Measurements from ENCODE around the gene TRRAP. TPM values are rescaled to one million over a fixed set of nuclear protein-coding genes. Genes with fewer than 3 reads are reported as not detected.

The TRRAP gene
- total and polyA plus RNA-seq, 7 donors = 2.4 to 35.5 (median 18.9) TPM

DNA sequence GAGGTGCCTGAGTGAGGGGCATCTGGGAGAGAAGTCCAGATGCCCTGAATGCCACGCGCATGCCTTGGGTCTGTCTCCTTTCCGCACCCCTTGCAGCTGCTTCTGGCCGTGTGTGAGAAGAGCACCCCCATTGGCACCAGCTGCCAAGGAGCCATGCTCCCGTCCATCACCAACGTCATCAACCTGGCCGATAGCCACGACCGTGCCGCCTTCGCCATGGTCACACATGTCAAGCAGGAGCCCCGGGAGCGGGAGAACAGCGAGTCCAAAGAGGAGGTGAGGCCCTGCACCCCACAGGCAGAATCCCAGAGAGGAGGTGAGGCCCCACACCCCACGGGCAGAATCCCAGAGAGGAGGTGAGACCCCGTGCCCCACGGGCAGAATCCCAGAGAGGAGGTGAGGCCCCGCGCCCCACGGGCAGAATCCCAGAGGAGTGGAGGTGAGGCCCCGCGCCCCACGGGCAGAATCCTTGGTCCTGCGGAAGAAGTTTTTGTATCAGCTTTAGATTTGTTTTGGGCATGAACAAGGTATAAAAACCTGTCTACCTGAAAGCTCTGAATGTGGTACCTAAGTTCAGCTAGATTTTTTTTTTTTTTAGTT, 91.8 kb downstream of the TRRAP start:
- TF ChIP-seq EP300 (IDR thresholded peaks at IDR 0.05) = no peak
- intact Hi-C loops (cut with DNase I) = no loop called here
- no peak overlapping the region for H3K27ac ChIP-seq
- no peak overlapping the region for H3K4me3 ChIP-seq
- no peaks in the 10 kb centered on the region for H3K4me1 ChIP-seq
- H3K27me3 ChIP-seq = no peaks in the 10 kb centered on the region
- WGBS, 2 donors = 97% methylated on average over 24 of the region's 24 CpGs
- peaks cover 52 to 100% (median 90%) of the 10 kb centered on the region in 4 donors for H3K36me3 ChIP-seq
- no peaks in the 10 kb centered on the region for H3K9me3 ChIP-seq
- no peak for DNase-seq

DNA sequence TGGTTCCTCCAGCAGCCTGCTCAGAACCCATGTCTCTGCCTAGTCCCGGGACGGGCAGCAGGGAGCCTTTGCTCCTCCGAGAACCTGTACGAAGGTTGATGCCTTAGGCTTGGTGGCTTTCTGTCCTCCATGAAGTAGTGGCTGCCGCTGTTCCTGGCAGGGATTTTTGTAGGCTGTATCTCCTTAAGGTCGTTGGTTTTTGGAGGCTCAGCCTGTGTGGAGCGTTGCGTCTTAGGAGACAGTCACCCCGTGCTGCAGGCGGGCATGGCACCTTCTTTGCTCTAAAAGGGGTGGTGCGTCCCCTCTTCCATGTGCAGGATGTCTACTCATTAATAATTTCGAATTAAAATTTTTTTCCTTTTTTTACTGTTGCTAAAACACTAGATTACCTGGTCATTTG, 92.5 kb downstream of the TRRAP start:
- Histone ChIP-seq H3K27me3 (no peaks in the 10 kb centered on the region), H3K4me3 (no peak overlapping the region), H3K4me1 (no peaks in the 10 kb centered on the region), H3K27ac (no peak overlapping the region), H3K9me3 (no peaks in the 10 kb centered on the region), H3K36me3 (peaks cover 59 to 100% (median 87%) of the 10 kb centered on the region in 4 donors)
- DNase-seq = no peak
- intact Hi-C loops (cut with DNase I) = no loop called here
- 97% methylated on average over 12 of the region's 12 CpGs for WGBS, 2 donors
- TF ChIP-seq, protein P1, sequence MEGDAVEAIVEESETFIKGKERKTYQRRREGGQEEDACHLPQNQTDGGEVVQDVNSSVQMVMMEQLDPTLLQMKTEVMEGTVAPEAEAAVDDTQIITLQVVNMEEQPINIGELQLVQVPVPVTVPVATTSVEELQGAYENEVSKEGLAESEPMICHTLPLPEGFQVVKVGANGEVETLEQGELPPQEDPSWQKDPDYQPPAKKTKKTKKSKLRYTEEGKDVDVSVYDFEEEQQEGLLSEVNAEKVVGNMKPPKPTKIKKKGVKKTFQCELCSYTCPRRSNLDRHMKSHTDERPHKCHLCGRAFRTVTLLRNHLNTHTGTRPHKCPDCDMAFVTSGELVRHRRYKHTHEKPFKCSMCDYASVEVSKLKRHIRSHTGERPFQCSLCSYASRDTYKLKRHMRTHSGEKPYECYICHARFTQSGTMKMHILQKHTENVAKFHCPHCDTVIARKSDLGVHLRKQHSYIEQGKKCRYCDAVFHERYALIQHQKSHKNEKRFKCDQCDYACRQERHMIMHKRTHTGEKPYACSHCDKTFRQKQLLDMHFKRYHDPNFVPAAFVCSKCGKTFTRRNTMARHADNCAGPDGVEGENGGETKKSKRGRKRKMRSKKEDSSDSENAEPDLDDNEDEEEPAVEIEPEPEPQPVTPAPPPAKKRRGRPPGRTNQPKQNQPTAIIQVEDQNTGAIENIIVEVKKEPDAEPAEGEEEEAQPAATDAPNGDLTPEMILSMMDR (IDR thresholded peaks at IDR 0.05) = no peak
- no peak for TF ChIP-seq POLR2AphosphoS5 (IDR thresholded peaks at IDR 0.05)
- TF ChIP-seq EP300 (IDR thresholded peaks at IDR 0.05) = no peak
- TF ChIP-seq POLR2A (IDR thresholded peaks at IDR 0.05) = no peak

DNA sequence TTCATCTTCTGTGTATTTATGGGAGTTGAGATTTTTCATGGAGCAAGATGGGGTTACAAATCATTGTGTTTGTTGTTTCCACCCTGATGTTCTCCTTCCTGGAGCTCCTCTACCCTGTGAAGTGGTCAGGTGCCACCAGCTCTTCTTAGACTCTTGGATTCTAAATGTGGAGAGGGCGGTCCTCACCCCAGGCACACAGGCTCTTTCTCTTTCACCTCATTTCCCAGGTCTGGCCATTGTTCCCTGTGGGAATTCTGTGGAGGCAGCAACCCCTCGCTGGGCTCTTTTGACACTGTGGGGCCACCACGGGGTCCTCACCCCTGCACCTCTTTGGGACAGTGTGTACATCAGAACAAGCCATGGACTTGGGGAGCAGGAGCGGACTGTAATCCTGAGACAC, 95.9 kb downstream of the TRRAP start:
- Histone ChIP-seq H3K27ac (no peak overlapping the region), H3K4me3 (no peak overlapping the region), H3K4me1 (no peaks in the 10 kb centered on the region), H3K36me3 (peaks cover 72 to 100% (median 88%) of the 10 kb centered on the region in 4 donors), H3K9me3 (no peaks in the 10 kb centered on the region), H3K27me3 (no peaks in the 10 kb centered on the region)
- 95 to 96% methylated on average over 4 of the region's 4 CpGs for WGBS, 2 donors
- DNase-seq = no peak
- intact Hi-C loops (cut with DNase I) = no loop called here
- TF ChIP-seq POLR2A (IDR thresholded peaks at IDR 0.05) = no peak
- no peak for TF ChIP-seq EP300 (IDR thresholded peaks at IDR 0.05)
- no peak for TF ChIP-seq POLR2AphosphoS5 (IDR thresholded peaks at IDR 0.05)
- TF ChIP-seq, protein P1 (IDR thresholded peaks at IDR 0.05) = no peak

DNA sequence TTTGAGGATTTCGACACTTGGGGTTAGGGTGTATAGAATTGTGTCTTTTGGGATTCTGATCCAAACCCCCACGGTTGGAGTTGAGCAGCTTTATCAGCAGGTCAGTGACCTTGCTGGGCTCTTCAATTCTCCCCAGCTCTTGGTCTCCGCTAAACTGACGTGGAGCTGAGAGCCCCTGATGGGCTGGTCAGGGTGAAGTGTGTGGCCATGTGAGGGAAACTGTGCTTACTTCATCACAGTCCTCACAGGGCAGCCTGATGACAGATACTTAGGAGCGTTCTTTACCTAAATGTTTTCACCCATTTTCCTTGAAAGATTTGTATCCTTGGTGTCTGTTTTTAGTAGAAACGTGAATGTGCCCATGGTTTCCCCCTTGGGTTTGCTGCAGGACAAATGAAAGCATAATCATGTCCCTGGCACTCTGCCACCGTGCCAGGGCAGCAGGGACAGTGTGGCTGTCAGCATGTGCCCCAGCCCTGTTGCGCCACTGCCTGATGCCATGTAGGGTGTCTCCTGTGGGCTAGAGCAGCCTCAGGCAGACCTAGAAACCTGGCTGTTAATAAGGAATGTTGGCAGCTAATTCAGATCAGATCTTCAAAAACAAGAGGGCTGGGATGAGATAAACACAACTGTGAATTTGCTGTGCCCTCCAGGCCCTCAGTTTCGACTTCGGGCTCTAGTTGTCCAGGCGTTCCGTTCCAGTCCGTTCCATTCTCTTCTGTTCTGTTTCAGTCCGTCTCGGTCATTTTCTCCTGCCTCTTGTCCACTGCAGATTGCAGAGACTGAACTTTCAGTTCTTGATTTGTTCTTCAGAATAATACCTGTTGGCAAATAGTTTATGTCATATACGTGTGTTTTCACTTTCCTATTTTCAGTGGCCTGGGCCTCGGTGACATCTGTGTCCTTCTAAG, 96.8 kb downstream of the TRRAP start:
- H3K27ac ChIP-seq = no peak overlapping the region
- no peaks in the 10 kb centered on the region for H3K4me1 ChIP-seq
- no peaks in the 10 kb centered on the region for H3K27me3 ChIP-seq
- peaks cover 62 to 100% (median 80%) of the 10 kb centered on the region in 4 donors for H3K36me3 ChIP-seq
- 92 to 95% methylated on average over 17 of the region's 17 CpGs for WGBS, 2 donors
- intact Hi-C loops (cut with DNase I) = no loop called here
- no peak overlapping the region for H3K4me3 ChIP-seq
- H3K9me3 ChIP-seq = no peaks in the 10 kb centered on the region
- no peak for TF ChIP-seq POLR2A (IDR thresholded peaks at IDR 0.05)
- TF ChIP-seq POLR2AphosphoS5 (IDR thresholded peaks at IDR 0.05) = no peak
- TF ChIP-seq, protein P1 (IDR thresholded peaks at IDR 0.05) = no peak
- no peak for TF ChIP-seq EP300 (IDR thresholded peaks at IDR 0.05)
- DNase-seq = no peak

DNA sequence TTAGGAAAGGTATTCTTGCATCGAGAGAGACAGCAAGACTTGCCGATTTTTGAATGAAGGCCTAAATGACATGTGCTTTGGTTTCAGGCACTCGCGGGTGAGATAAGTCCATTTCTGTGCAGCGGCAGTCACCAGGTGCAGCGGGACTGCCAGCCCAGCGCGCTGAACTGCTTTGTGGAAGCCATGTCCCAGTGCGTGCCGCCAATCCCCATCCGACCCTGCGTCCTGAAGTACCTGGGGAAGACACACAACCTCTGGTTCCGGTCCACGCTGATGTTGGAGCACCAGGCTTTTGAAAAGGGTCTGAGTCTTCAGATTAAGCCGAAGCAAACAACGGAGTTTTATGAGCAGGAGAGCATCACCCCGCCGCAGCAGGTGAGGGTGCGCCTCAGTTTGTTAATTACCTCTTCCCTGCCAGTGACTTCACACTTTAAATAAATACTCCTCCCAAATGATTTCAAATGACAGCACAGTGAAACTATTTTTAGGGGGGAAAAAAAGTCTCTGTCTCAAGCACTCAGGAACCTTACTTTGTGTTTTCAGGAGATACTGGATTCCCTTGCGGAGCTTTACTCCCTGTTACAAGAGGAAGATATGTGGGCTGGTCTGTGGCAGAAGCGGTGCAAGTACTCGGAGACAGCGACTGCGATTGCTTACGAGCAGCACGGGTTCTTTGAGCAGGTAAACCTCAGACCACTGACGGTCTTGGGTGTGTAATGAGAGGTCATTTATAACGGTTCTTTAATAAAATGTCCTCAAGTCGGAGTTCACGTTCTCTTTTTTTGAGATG, 98.3 kb downstream of the TRRAP start:
- intact Hi-C loops (cut with DNase I) = no loop called here
- DNase-seq = no peak

More for the DNA sequence above, 98.3 kb downstream of the TRRAP start:
- Histone ChIP-seq H3K4me3 (no peak overlapping the region), H3K36me3 (peaks cover 60 to 100% (median 79%) of the 10 kb centered on the region in 4 donors), H3K4me1 (no peaks in the 10 kb centered on the region), H3K27me3 (no peaks in the 10 kb centered on the region), H3K27ac (no peak overlapping the region), H3K9me3 (no peaks in the 10 kb centered on the region)
- WGBS, 2 donors = 96% methylated on average over 30 of the region's 30 CpGs
- TF ChIP-seq, protein P1 (IDR thresholded peaks at IDR 0.05) = no peak
- no peak for TF ChIP-seq POLR2AphosphoS5 (IDR thresholded peaks at IDR 0.05)
- no peak for TF ChIP-seq POLR2A (IDR thresholded peaks at IDR 0.05)
